ENCODE data around the gene TOP1. TPM values are rescaled to one million over a fixed set of nuclear protein-coding genes. Genes with fewer than 3 reads are reported as not detected.
A peak's percentile ranks its signal among the peaks of the same experiment; 100 is the strongest.

Gene TOP1
- total RNA-seq, 1 experiment from 2014 or later = 29.1 TPM

- no peaks in the 10 kb centered on the region for H3K9me3 ChIP-seq (ENCODE audit: low read length)
- H3K4me3 ChIP-seq (ENCODE audit: low read length) = peak overlapping the region; percentile 15; the same call in 1 of the 2 replicates
- H4K20me1 ChIP-seq (ENCODE audit: low read length) = peaks cover 6% of the 10 kb centered on the region
- no TSS peak for BruUV-seq (replicated peaks)
- intact Hi-C loops (cut with micrococcal nuclease) = loop anchor here (1.0 to 2.0 kb wide), 4 partner anchors 15 to 70 kb away; no protein-coding TSS in a partner anchor
- peaks cover 94% of the 10 kb centered on the region for H3K79me2 ChIP-seq (ENCODE audit: low read length)
- DNase-seq (no peak), ATAC-seq (no peak)
- H3K36me3 ChIP-seq (ENCODE audit: low read depth, low read length) = peaks cover 52% of the 10 kb centered on the region
- peak overlapping the region; percentile 19; the same call in 1 of the 2 replicates for H3K9ac ChIP-seq (ENCODE audit: low read length)
- no peaks in the 10 kb centered on the region for H3K27me3 ChIP-seq (ENCODE audit: low read length)
- peak overlapping the region; percentile 68 for H3K4me2 ChIP-seq (ENCODE audit: low read length)
- no peaks in the 10 kb centered on the region for H3K9me2 ChIP-seq (replicated peaks; ENCODE audit: low read length)
- ChIA-PET CTCF (interaction anchor here (1.4 kb wide), 1 partner anchor 82 kb away, joined by 9 read pairs; no protein-coding TSS in a partner anchor), POLR2A (ENCODE audit: unreplicated experiment) (interaction anchor here (0.7 kb wide), 1 partner anchor 37 kb away, joined by 3 read pairs; no protein-coding TSS in a partner anchor)
- H3F3A ChIP-seq (ENCODE audit: low read length, unreplicated experiment) = peaks cover 8% of the 10 kb centered on the region
- TF ChIP-seq EZH2phosphoT487 (IDR thresholded peaks at IDR 0.05; ENCODE audit: borderline replicate concordance, low read length) = no peak
- TF ChIP-seq, protein P1, sequence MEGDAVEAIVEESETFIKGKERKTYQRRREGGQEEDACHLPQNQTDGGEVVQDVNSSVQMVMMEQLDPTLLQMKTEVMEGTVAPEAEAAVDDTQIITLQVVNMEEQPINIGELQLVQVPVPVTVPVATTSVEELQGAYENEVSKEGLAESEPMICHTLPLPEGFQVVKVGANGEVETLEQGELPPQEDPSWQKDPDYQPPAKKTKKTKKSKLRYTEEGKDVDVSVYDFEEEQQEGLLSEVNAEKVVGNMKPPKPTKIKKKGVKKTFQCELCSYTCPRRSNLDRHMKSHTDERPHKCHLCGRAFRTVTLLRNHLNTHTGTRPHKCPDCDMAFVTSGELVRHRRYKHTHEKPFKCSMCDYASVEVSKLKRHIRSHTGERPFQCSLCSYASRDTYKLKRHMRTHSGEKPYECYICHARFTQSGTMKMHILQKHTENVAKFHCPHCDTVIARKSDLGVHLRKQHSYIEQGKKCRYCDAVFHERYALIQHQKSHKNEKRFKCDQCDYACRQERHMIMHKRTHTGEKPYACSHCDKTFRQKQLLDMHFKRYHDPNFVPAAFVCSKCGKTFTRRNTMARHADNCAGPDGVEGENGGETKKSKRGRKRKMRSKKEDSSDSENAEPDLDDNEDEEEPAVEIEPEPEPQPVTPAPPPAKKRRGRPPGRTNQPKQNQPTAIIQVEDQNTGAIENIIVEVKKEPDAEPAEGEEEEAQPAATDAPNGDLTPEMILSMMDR (conservative IDR thresholded peaks at IDR 0.05; ENCODE audit: low read depth, low read length) = no peak
- TF ChIP-seq EZH2 (IDR thresholded peaks at IDR 0.05; ENCODE audit: low read length, unreplicated experiment) = no peak
- H2AFZ ChIP-seq (ENCODE audit: low read length) = no peak overlapping the region
- H3K4me1 ChIP-seq (ENCODE audit: insufficient read depth, low read length) = peaks cover 34% of the 10 kb centered on the region
- peak overlapping the region; percentile 82 for H3K27ac ChIP-seq (ENCODE audit: low read length)
These were observed 44.3 kb downstream of the TOP1 start for GRCh38 chr20:41072915-41073314.

- CTCF ChIA-PET = interaction anchor here (0.7 kb wide), 1 partner anchor 21 kb away, joined by 3 read pairs; no protein-coding TSS in a partner anchor
- BruUV-seq (replicated peaks) = no TSS peak
- H3K4me1 ChIP-seq (ENCODE audit: insufficient read depth, low read length) = peaks cover 32% of the 10 kb centered on the region
These were observed 45.8 kb downstream of the TOP1 start for GRCh38 chr20:41074441-41074840.

More at GRCh38 chr20:41074441-41074840, 45.8 kb downstream of the TOP1 start:
- Histone ChIP-seq H3K79me2 (ENCODE audit: low read length) (peaks cover 87% of the 10 kb centered on the region), H3K27ac (ENCODE audit: low read length) (no peak overlapping the region), H3K9me3 (ENCODE audit: low read length) (no peaks in the 10 kb centered on the region), H3K9me2 (replicated peaks; ENCODE audit: low read length) (no peaks in the 10 kb centered on the region), H3F3A (ENCODE audit: low read length, unreplicated experiment) (peaks cover 8% of the 10 kb centered on the region), H3K36me3 (ENCODE audit: low read depth, low read length) (peaks cover 52% of the 10 kb centered on the region), H4K20me1 (ENCODE audit: low read length) (peaks cover 5% of the 10 kb centered on the region), H3K27me3 (ENCODE audit: low read length) (no peaks in the 10 kb centered on the region), H3K4me2 (ENCODE audit: low read length) (no peak overlapping the region), H3K4me3 (ENCODE audit: low read length) (no peak overlapping the region), H2AFZ (ENCODE audit: low read length) (no peak overlapping the region), H3K9ac (ENCODE audit: low read length) (no peak overlapping the region)
- POLR2A ChIA-PET (ENCODE audit: unreplicated experiment) = interaction anchor here (0.5 kb wide), 1 partner anchor 62 kb away, joined by 5 read pairs; no protein-coding TSS in a partner anchor
- TF ChIP-seq EZH2phosphoT487 (IDR thresholded peaks at IDR 0.05; ENCODE audit: borderline replicate concordance, low read length) (no peak), EZH2 (IDR thresholded peaks at IDR 0.05; ENCODE audit: low read length, unreplicated experiment) (no peak)
- TF ChIP-seq, protein P1 (conservative IDR thresholded peaks at IDR 0.05; ENCODE audit: low read depth, low read length) = no peak
- ATAC-seq = no peak
- intact Hi-C loops (cut with micrococcal nuclease) = no loop called here
- no peak for DNase-seq

Data from PC-3 (cell line).